Measurements from ENCODE around the gene MOB4. TPM values are rescaled to one million over a fixed set of nuclear protein-coding genes. Genes with fewer than 3 reads are reported as not detected.

Gene MOB4
- total RNA-seq, 1 experiment from 2014 or later: 31.1 TPM

- no peak for DNase-seq
- Mint-ChIP-seq H3K4me1 (ENCODE audit: low read depth, unreplicated experiment) (no peaks in the 10 kb centered on the region), H3K4me3 (ENCODE audit: unreplicated experiment) (no peak overlapping the region), H3K27ac (ENCODE audit: unreplicated experiment) (no peak overlapping the region), H3K9me3 (ENCODE audit: unreplicated experiment) (no peaks in the 10 kb centered on the region), H3K27me3 (ENCODE audit: insufficient read depth, unreplicated experiment) (no peaks in the 10 kb centered on the region), H3K36me3 (ENCODE audit: insufficient read depth, unreplicated experiment) (peaks cover 77% of the 10 kb centered on the region)
- POLR2A ChIA-PET: no interaction called here
- intact Hi-C loops (cut with micrococcal nuclease; ENCODE audit: unreplicated experiment): no loop called here
- CTCF ChIA-PET: no interaction called here
- TF ChIP-seq CTCF (IDR thresholded peaks at IDR 0.05; ENCODE audit: insufficient read depth in 1 of 2, low read depth in 1 of 2, low read length in 1 of 2, severe bottlenecking in 1 of 2, unreplicated experiment in 1 of 2): no peak
- Histone ChIP-seq H3K9me3 (no peaks in the 10 kb centered on the region), H3K27me3 (replicated peaks; ENCODE audit: control insufficient read depth, insufficient read depth, low read length) (no peaks in the 10 kb centered on the region), H3K4me3 (ENCODE audit: low read depth, low read length) (no peak overlapping the region), H3K36me3 (ENCODE audit: control insufficient read depth, insufficient read depth, low read length) (peaks cover 2% of the 10 kb centered on the region; the same call in 1 of the 2 replicates), H3K4me1 (no peaks in the 10 kb centered on the region)
- BruUV-seq (replicated peaks): no TSS peak
These were observed 22.5 kb downstream of the MOB4 start for GRCh38 chr2:197538412-197538811.

GRCh38 chr2:197539734-197540133, 23.9 kb downstream of the MOB4 start:
- DNase-seq: no peak

GRCh38 chr2:197543206-197543605, 27.3 kb downstream of the MOB4 start:
- Histone ChIP-seq H3K4me3 (ENCODE audit: low read depth, low read length) (no peak overlapping the region), H3K36me3 (ENCODE audit: control insufficient read depth, insufficient read depth, low read length) (no peaks in the 10 kb centered on the region), H3K27me3 (replicated peaks; ENCODE audit: control insufficient read depth, insufficient read depth, low read length) (no peaks in the 10 kb centered on the region), H3K9me3 (no peaks in the 10 kb centered on the region), H3K4me1 (no peaks in the 10 kb centered on the region)
- no peak overlapping the region for H3K27ac Mint-ChIP-seq (ENCODE audit: unreplicated experiment)
- H3K4me3 Mint-ChIP-seq (ENCODE audit: unreplicated experiment): no peak overlapping the region
- intact Hi-C loops (cut with micrococcal nuclease; ENCODE audit: unreplicated experiment): no loop called here
- DNase-seq: no peak
- H3K9me3 Mint-ChIP-seq (ENCODE audit: unreplicated experiment): no peaks in the 10 kb centered on the region
- H3K27me3 Mint-ChIP-seq (ENCODE audit: insufficient read depth, unreplicated experiment): no peaks in the 10 kb centered on the region
- H3K4me1 Mint-ChIP-seq (ENCODE audit: low read depth, unreplicated experiment): no peaks in the 10 kb centered on the region
- H3K36me3 Mint-ChIP-seq (ENCODE audit: insufficient read depth, unreplicated experiment): peaks cover 72% of the 10 kb centered on the region
- BruUV-seq (replicated peaks): no TSS peak
- no peak for TF ChIP-seq CTCF (IDR thresholded peaks at IDR 0.05; ENCODE audit: insufficient read depth in 1 of 2, low read depth in 1 of 2, low read length in 1 of 2, severe bottlenecking in 1 of 2, unreplicated experiment in 1 of 2)
- ChIA-PET CTCF (no interaction called here), POLR2A (no interaction called here)

More at GRCh38 chr2:197539734-197540133, 23.9 kb downstream of the MOB4 start:
- peaks cover 2% of the 10 kb centered on the region; the same call in 1 of the 2 replicates for H3K36me3 ChIP-seq (ENCODE audit: control insufficient read depth, insufficient read depth, low read length)
- no peak overlapping the region for H3K27ac Mint-ChIP-seq (ENCODE audit: unreplicated experiment)
- ChIA-PET POLR2A (no interaction called here), CTCF (no interaction called here)
- H3K4me1 ChIP-seq: no peaks in the 10 kb centered on the region
- intact Hi-C loops (cut with micrococcal nuclease; ENCODE audit: unreplicated experiment): no loop called here
- no peaks in the 10 kb centered on the region for H3K27me3 ChIP-seq (replicated peaks; ENCODE audit: control insufficient read depth, insufficient read depth, low read length)
- H3K4me3 ChIP-seq (ENCODE audit: low read depth, low read length): no peak overlapping the region
- H3K4me3 Mint-ChIP-seq (ENCODE audit: unreplicated experiment): no peak overlapping the region
- no TSS peak for BruUV-seq (replicated peaks)
- no peaks in the 10 kb centered on the region for H3K9me3 ChIP-seq
- no peaks in the 10 kb centered on the region for H3K4me1 Mint-ChIP-seq (ENCODE audit: low read depth, unreplicated experiment)
- H3K27me3 Mint-ChIP-seq (ENCODE audit: insufficient read depth, unreplicated experiment): no peaks in the 10 kb centered on the region
- no peaks in the 10 kb centered on the region for H3K9me3 Mint-ChIP-seq (ENCODE audit: unreplicated experiment)
- no peak for TF ChIP-seq CTCF (IDR thresholded peaks at IDR 0.05; ENCODE audit: insufficient read depth in 1 of 2, low read depth in 1 of 2, low read length in 1 of 2, severe bottlenecking in 1 of 2, unreplicated experiment in 1 of 2)
- peaks cover 81% of the 10 kb centered on the region for H3K36me3 Mint-ChIP-seq (ENCODE audit: insufficient read depth, unreplicated experiment)
